ENCODE measurements around the gene SUGCT. TPM values are rescaled to one million over a fixed set of nuclear protein-coding genes. Genes with fewer than 3 reads are reported as not detected.
"Not testable (repeated sequence)": the region's sequence is repeated elsewhere in the genome, so short reads cannot be mapped to it uniquely, and the experiment has no call there.

Gene SUGCT
- total RNA-seq, 1 donor = 6.7 TPM

DNA sequence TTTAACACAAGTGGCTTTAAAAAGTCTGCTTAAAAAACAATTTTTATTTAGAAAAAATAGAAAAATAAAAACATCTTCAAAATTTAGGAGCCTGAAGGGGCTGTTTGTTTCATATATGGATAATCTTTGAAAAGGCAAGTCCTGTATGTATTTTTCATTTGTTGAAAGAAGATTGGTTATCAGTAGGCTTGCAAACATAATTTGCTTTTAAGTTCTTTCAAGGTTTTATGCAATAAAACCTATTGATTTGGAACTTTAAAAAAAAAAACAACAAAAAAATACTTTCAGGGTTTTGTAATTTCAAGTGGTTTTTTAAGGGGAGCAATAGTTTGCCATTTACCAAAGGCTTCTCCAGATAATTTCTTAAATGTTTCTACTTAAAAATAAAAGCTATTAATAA lies 36.0 kb upstream of the SUGCT start:
- TF ChIP-seq, protein P1, sequence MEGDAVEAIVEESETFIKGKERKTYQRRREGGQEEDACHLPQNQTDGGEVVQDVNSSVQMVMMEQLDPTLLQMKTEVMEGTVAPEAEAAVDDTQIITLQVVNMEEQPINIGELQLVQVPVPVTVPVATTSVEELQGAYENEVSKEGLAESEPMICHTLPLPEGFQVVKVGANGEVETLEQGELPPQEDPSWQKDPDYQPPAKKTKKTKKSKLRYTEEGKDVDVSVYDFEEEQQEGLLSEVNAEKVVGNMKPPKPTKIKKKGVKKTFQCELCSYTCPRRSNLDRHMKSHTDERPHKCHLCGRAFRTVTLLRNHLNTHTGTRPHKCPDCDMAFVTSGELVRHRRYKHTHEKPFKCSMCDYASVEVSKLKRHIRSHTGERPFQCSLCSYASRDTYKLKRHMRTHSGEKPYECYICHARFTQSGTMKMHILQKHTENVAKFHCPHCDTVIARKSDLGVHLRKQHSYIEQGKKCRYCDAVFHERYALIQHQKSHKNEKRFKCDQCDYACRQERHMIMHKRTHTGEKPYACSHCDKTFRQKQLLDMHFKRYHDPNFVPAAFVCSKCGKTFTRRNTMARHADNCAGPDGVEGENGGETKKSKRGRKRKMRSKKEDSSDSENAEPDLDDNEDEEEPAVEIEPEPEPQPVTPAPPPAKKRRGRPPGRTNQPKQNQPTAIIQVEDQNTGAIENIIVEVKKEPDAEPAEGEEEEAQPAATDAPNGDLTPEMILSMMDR (IDR thresholded peaks at IDR 0.05; ENCODE audit: insufficient read depth, low read length) = no peak
- DNase-seq (ENCODE audit: low read depth) = no peak
- no peak overlapping the region for H3K4me3 ChIP-seq (ENCODE audit: low read depth, low read length)

DNA sequence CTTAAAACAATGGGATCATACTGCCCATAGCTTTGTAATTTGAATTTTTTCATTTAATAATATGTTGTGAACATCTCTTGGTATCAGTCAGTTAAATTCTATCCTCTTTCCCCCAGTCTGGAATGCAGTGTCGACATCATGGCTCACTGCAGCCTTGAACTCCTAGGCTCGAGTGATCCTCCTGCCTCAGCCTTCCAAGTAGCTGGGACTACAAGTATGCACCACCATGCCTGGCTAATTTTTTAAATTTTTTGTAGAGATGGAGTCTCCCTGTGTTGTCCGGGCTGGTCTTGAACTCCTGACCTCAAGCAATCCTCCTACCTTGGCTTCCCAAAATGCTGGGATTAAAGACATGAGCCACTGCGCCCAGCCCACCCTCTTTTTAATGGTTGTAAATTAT lies 35.0 kb upstream of the SUGCT start:
- no peak for DNase-seq (ENCODE audit: low read depth)
- H3K4me3 ChIP-seq (ENCODE audit: low read depth, low read length) = no peak overlapping the region
- TF ChIP-seq, protein P1 (IDR thresholded peaks at IDR 0.05; ENCODE audit: insufficient read depth, low read length) = no peak

DNA sequence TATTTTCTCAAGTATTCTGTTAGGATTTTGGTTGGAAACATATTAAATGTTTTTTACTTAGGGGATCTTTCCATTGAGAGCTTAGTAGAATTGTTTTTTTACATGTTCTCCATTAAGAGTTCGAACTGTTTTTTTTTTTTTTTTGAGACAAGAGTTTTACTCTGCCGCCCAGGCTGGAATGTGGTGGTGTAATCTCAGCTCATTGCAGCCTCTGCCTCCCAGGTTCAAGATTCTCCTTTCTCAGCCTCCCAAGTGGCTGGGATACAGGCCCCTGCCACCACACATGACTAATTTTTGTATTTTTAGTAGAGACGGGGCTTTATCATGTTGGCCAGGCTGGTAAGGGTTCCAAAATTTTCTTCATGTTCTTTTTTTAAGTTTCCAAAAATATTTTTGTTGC lies 33.6 kb upstream of the SUGCT start:
- DNase-seq (ENCODE audit: low read depth) = no peak
- TF ChIP-seq, protein P1 (IDR thresholded peaks at IDR 0.05; ENCODE audit: insufficient read depth, low read length) = no peak
- no peak overlapping the region for H3K4me3 ChIP-seq (ENCODE audit: low read depth, low read length)

DNA sequence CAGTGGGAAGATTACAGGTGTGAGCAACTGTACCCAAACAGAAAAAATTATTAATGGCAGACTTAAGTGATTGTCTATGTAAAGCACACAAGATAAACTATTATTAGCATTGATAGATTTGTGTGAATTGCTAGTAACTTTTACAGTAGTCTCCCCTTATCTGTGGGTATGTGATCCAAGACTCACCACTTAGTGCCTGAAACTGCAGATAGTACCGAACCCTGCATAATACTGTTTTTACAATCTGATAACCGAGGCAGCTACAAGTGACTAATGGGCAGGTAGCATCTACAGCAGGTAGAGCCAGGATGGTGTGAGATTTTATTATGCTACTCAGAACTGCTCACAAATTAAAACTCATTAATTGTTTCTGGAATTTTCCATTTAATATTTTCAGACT lies 31.9 kb upstream of the SUGCT start:
- DNase-seq (ENCODE audit: low read depth) = no peak
- no peak overlapping the region for H3K4me3 ChIP-seq (ENCODE audit: low read depth, low read length)
- TF ChIP-seq, protein P1 (IDR thresholded peaks at IDR 0.05; ENCODE audit: insufficient read depth, low read length) = no peak

DNA sequence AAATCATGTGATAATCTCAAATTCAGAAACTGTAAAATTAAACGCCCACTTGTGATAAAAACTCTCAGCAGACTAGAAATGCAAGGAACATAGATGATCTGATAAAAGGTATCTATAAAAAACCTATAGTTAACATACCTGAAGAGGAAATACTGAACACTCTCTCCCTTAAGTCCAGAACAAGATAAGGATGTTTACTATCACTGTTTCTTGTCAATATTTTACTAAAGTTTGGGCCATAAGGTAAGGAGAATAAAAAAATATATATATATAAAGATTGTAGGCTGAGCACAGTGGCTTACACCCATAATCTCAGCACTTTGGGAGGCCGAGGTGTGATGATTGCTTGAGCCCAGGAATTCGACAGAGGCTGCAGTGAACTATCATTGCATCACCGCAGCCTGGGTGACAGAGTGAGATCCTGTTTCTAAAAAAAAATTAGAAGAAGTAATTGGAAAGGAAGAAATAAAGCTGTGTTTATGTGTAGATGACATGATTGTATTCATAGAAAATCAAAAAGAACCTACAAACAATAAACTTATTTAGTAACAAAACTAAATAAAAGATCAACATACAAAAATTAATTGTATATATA lies 28.8 kb upstream of the SUGCT start:
- H3K4me3 ChIP-seq (ENCODE audit: low read depth, low read length) = no peak overlapping the region
- TF ChIP-seq, protein P1 (IDR thresholded peaks at IDR 0.05; ENCODE audit: insufficient read depth, low read length) = no peak
- no peak for DNase-seq (ENCODE audit: low read depth)

DNA sequence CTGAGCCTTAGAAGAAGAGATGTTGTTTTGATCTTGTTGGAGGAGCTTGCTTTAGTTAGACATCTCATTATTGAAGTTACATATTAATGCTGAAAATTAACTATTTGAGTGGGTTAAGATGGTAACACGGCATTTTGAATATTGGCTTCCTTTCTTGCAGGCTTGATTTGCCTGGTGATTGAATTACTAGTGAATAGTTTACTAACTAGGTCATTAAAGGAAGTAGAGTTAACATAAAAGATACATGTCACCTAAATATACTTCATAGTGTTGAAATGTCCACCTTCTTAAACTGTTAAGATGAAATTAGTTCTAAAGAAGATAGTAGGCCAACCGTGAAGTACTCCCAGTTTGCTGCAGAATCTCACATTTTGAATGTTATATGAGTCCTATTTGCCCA lies 18.9 kb upstream of the SUGCT start:
- no peak overlapping the region for H3K4me3 ChIP-seq (ENCODE audit: low read depth, low read length)
- TF ChIP-seq, protein P1 (IDR thresholded peaks at IDR 0.05; ENCODE audit: insufficient read depth, low read length) = no peak
- DNase-seq (ENCODE audit: low read depth) = no peak

DNA sequence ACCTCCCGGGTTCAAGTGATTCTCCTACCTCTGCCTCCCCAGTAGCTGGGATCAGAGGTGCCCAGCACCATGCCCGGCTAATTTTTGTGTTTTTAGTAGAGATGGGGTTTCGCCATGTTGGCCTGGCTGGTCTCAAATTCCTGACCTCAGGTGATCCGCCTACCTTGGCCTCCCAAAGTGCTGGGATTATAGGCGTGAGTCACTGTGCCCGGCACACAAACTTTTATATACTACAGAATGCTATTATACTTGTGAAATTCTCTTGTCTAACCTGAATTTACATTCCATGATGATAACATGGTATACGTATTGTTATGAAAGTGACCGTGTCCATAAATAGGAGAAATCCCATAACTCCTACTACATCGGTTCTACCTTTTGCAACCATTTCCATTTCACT lies 17.6 kb upstream of the SUGCT start:
- not testable (repeated sequence) for H3K4me3 ChIP-seq (ENCODE audit: low read depth, low read length); DNase-seq (ENCODE audit: low read depth)

DNA sequence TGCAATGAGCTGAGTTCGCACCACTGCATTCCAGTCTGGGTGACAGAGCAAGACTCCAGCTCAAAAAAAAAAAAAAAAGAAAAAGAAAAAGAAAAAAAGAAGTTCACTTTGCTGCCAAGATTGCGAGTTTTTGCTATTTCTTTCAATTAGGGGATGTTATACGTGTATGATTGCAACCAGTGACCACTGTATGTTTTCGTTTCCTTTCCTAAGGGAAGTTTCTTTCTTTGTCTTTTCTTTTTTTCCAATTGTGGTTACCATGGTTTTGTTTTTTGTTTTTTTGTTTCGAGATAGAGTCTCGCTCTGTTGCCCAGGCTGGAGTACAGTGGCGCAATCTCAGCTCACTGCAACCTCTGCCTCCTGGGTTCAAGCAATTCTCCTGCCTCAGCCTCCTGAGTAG lies 16.6 kb upstream of the SUGCT start:
- not testable (repeated sequence) for DNase-seq (ENCODE audit: low read depth); H3K4me3 ChIP-seq (ENCODE audit: low read depth, low read length)
